HG03064 (cell line): ENCODE results near the gene CWC15.
"Not testable (repeated sequence)": the region's sequence is repeated elsewhere in the genome, so short reads cannot be mapped to it uniquely, and the experiment has no call there.

Source experiments
- ATAC-seq: cut with Tn5 transposase; IDR thresholded peaks from one replicate; pipeline ENCODE4 v1.9.1; 2021; ENCODE audit warnings: low read depth; ENCODE audit not compliant: unreplicated experiment

The CWC15 gene

DNA sequence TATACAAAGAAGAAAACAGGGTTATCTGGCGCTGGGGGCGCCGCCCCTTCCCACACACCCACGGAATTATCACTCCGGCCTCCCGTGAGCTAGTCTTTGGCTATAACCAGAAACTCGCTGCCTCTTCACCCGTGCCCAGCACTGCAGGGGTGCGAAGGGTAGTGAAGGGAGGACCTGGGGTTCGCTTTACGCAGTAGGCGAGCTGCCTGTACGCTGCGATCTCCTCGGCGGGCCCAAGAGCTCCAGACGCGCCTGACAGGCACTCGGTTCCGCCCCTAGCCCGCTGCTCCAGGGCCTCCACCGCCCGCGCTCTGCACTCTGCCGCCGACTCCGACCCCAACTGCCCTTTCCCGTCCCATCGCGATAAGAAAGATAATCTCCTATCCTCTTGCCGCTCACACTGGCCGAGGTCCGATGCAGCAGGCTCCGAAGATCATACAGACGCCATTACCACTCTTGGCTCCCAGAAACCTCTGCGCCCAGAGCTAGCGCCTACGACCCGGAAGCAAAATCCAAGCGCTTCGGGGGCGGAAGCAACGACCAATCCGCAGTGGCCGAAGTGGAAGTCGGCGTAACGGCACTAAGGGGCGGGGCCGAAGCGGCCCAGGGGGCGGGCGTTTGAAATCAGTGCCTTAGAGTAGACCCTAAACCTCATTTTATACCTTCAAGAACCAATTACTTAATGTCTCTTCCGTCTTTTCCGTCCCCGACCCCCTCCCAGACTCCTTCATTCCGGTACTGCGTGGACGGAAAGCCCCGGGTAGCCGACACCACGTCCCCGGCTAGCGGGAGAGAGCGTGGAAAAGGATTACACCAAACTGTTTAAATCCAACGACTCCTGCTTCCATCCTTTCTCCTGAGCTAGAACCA, at the start of gene CWC15, which contains the start of gene KDM4D:
TSS of gene CWC15 (minus strand) at position 458 of the 870 bp plus-strand sequence. CDS start 1,371 bp downstream, outside the sequence.
TSS of gene KDM4D (plus strand) at position 611 of the 870 bp plus-strand sequence. CDS start 23,664 bp downstream, outside the sequence.
- peak; percentile 100 for ATAC-seq

DNA sequence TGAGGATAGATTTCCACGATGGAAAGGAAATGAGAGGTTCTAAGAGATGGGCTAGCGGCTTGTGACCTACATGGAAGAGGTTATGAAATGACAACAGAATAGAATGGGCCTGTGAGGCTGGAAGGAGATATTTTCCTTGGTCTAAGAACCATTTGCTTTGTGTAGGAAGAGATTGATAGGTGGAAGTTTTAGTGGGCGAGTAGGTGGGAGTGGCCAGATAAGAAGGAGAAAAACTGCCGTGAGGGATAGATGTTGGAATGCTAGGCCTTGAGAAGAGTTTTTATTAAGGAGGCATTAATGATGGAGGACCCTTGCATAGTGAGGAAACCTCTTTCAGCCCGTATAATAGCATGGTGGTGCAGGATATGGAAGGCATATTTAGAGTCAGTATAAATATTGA, 48.1 kb upstream of the CWC15 start:
- not testable (repeated sequence) for ATAC-seq

DNA sequence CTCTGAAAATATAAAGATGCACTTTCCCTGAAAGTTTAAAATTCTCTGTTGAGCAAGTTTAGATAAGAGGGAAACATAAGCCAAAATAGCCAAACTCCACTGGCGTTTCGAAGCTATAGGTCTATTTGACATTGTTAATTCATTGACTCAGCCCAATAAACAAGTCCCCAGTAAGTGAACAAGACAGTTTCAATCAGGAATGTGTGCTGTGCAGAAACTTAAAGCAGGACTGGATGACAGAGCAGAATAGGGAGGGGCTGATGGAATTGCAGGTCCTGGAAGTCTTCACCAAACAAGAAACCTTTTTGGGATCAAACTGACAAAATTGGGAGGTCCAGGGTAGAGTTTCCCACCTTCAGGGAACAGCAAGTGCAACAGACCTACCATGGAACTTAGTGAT, 42.8 kb upstream of the CWC15 start:
- no peak for ATAC-seq

DNA sequence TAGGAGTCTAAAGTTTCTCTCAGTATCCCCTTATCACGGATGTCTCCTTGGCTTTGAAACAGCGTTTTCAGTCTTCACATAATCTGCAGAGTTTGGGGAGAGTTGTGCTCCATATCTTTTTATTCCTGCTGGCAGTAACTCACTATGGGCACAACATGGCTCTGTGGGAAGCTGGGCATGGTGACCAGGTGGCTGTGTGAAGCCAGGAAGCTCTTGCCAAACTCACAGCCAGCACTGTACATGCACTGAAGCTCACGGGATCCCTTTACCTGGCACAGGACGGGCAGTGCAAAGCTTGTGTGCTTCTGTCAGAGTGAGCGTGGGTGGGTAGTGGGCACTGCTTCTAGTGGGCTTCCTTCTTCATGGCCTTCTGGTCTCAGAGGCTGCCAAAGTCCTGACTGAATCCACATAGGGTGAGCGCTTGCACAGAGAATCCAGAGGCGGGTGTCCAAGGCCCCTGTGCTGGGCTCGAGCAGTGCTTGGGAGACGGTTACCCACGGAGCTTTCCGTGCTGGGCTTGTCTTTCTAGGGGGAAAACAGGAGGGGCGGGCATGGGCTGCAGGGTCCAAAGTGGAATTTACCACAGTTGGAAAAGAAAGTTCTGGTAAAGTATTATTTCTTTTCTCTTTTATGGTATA, 40.9 kb upstream of the CWC15 start:
- no peak for ATAC-seq

DNA sequence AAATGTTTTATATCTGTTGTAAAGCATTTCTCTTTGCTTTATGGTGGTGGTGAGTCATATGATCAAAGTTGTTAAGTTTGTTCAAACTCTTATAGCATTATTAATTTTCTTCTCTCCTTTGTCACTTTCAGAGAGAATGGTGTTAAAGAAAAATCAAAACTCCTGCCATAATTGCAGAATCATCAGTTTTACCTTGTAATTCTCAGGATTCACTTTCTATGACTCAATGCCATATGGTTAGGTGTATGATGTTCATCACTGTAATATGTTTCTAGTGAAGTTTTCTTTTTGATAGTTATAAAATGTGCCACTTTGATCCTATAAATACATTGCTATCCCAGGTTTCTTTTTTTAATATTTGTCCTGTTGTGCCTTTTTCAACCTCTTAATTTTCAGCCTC, 38.0 kb upstream of the CWC15 start:
- ATAC-seq = no peak

DNA sequence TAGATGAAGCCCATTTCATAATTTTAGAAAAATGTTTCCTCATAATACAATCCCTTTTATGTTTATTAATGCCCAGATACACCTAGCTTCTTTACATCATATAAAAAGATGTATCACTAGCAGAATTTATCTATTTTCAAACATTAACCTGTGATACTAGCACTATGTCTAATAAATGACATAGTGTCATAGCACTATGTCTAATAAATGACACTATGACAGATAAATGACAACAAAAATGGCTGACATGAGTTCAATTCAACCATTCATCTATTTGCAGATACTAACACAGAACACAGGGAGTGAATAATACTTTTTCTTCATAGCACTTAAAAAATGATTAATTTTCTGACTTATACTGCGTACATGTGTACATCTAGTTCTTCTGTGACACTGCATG, 32.3 kb upstream of the CWC15 start:
- ATAC-seq = no peak

DNA sequence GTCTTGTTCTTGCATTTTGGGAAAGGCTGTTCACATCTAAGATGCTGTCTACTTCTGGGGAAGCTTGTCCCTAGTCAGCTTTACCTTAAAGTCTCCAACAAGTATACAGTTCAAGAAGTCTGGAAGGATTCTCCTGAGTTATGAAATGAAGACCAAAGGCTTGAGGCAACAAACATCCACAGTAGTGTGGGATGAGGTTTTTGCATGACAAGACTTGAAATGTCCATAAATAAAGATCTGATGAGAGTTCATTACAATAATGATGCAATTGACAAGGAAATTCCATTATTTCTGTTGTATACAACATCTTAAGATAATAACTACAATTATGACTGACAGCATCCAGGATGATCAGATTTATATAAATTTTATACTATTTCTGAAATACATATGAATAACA, 30.4 kb upstream of the CWC15 start:
- ATAC-seq = no peak

DNA sequence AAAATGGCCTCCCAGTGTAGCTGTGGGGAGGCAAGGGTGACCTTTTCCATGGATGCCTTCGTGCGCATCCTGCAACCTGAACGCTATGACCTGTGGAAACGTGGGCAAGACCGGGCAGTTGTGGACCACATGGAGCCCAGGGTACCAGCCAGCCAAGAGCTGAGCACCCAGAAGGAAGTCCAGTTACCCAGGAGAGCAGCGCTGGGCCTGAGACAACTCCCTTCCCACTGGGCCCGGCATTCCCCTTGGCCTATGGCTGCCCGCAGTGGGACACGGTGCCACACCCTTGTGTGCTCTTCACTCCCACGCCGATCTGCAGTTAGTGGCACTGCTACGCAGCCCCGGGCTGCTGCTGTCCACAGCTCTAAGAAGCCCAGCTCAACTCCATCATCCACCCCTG, 24.9 kb upstream of the CWC15 start:
- no peak for ATAC-seq

DNA sequence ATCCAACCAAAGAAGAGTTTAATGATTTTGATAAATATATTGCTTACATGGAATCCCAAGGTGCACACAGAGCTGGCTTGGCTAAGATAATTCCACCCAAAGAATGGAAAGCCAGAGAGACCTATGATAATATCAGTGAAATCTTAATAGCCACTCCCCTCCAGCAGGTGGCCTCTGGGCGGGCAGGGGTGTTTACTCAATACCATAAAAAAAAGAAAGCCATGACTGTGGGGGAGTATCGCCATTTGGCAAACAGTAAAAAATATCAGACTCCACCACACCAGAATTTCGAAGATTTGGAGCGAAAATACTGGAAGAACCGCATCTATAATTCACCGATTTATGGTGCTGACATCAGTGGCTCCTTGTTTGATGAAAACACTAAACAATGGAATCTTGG, 24.1 kb upstream of the CWC15 start:
- ATAC-seq = no peak

DNA sequence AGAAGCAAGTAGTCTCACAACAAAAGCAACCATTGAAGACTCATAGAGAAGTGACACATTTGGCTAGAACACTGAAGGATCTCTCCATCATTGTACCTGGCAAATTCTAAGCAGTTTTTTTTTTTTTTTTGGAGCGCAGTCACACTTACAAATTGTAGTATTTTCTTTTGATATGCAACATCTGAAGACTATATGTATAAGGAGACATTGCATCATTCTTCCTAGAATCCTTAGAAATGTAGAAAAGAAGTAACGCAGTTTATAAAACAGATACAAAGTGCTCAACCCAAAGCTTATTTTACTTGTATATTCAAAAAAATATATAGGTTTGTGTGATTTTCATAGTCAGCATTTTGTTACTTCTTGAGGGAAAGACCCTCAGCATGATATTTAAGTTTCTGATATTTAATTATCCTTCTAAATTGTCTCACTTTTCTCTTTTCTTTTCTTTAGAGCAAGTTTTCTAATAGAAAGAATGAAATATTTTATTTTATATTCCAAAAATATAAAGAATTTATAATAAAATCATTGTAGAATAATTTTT, 20.1 kb upstream of the CWC15 start:
- ATAC-seq = no peak

DNA sequence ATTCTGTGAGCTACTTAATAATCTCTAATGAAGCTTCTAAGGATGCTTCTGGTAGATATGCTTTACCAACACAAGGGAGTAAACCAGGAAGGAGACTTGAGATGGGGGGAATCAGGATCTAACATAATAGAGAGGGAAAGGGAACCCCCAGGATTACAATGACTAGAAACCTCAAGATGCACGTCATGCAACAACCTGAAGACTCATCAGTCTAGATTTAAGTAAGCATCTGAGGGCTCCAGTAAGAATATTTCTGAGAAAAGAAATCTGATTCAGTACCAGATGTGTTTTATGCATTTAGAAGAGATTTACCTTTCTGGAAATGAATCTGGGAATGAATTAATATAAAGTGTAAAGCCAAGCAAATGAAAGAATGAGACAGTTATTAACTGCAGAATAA, 15.4 kb upstream of the CWC15 start:
- ATAC-seq = no peak

DNA sequence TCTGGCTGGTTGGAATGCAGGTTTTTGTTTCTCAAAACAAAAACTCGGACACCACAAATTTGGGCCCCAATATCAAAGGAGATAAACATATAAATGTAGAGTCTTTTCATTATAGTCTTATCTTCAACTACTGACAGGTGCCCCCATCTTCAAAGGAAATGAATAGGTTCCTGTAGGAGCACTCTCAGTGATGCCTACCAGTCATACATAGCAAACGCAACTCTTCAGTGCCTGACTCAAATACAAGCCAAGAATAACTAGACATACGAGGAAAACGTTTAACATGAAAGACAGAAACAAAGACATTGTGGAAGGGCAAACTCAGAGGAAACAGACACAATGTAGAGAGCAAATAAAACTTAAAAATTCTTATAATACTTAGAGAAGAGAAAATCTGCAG, 14.0 kb upstream of the CWC15 start:
- ATAC-seq = no peak

DNA sequence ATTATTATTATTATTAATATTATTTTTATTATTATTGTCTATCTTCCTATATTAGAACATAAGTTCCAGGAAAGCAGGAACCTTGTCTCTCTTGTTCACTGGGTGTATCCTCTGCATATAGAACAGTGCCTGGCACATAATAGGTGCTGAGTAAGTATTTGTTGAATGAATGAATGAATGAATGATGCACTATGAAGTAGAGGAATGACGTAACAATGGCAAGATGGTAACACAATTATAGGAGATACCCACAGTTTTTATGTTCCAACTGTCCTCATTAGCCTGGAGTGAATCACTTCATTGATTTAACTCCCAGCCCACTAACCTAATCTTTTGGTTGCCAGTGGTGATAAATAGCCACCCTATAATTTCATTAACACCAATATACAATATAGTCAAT, 2.2 kb upstream of the CWC15 start:
- ATAC-seq = no peak

DNA sequence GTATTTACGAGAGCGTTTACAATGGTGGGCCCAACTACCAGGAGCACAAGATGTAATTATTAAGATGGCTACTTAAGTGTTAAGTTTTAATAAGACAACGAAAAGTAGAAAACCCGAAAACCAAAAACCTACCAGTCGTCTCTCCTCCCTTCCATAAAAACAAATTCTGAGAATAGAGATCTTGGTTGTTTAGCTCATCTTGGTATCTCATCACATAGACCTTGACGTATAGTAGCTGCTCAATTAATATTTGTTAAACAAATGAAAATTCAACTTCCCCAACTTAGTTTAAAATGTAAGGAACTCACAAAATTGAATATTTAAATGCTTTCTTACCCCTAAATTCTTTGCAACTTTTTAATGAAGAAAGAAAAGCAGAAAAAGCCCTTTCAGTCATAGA, 822 bp upstream of the CWC15 start:
- no peak for ATAC-seq

DNA sequence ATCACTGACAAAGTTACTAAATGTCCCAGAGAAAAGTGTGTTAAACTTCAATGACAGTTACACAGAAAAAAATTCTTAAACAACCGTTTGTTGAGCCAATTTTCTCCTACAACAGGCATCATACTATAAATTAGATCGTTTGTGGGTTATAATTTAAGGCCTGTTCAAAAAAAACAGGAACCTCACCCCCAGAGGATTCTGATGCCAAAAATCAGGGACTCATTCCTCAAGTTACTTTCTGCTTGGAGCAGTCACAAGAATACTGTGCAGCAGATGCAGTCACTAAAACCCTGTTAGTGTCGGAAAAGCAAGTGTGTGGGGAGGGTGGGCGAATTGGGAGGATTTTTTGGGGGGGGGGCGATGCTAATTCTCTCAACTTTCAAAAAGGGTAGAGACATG, 657 bp downstream of the CWC15 start:
- ATAC-seq = no peak

DNA sequence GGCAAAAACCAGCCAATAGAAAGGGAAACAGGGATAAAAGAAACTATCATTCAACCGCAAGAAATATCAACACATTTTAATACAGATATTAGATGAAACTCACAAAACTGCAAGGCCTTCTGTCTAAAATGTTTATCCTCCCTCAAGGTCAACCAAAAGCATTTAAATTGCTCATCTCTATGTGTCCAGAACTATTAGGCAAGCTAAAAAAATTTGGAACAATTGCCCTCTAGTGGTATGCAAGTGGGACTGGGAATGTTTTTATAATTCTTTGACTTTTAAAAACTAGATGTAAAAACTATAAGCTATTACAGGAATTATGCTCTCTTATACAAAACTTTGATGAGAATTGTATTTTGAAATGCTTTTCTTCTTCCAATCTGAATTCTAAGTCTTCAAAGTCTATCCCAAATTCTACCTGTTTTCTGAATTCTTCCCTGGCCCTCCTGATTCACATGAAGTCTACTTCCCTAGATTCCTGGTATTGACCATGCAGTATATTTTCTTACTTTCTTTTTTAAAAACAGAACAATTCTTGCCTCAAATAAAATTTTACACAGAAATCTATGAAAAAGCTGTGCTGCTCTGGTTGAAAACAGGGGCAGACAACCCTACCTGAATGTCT, 4.9 kb downstream of the CWC15 start:
- no peak for ATAC-seq

DNA sequence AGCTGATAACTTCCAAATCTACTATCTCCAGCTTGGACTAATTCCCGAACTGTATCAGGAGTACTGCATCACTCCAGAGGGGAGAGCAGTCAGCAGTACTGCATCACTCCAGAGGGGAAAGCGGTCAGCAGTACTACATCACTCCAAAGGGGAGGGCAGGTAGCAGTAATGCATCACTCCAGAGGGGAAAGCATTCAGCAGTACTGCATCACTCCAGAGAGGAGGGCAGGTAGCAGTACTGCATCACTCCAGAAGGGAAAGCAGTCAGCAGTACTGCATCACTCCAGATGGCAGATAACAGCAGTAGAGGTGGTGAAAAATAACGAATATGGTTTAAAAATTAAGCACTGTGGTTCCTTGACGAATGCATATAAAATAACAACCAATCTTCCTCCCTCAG, 8.4 kb downstream of the CWC15 start:
- no peak for ATAC-seq

DNA sequence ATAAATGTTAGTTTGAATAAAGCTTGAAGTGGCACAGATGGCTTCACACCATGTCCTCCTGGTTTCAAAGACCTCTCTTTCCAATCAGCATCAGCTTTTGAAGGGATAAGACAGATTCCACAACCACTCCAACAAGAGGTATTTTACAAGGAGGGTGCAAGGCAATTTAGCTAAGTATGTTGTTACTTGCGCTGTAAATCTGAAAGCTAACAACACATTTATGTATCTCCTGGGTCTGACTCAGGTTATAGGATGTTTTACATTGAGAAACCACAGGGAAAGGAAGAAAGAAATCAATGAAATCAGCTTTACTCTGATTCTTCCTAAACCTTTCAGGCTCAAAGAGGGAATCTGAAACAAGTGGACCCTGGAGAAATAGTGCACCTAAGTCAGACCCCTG, 12.1 kb downstream of the CWC15 start:
- ATAC-seq = no peak

DNA sequence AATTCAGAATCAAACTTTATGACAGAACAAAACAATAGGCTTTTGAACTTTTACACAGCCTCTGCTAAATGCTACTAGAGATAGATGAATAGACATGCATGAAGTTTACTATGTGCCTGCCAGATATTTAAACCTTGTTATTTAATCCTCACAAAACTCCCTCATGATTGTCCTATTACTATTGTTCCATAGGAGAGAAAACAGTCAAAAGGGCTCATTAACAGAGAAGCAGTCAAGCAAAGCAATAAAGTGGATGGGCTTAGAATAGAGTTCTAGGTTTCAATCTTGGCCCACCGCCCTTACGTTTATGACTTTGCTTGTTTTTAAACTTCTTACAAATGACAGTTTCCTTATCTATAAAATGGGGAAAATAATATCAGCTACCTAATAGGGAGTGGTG, 12.9 kb downstream of the CWC15 start:
- no peak for ATAC-seq

DNA sequence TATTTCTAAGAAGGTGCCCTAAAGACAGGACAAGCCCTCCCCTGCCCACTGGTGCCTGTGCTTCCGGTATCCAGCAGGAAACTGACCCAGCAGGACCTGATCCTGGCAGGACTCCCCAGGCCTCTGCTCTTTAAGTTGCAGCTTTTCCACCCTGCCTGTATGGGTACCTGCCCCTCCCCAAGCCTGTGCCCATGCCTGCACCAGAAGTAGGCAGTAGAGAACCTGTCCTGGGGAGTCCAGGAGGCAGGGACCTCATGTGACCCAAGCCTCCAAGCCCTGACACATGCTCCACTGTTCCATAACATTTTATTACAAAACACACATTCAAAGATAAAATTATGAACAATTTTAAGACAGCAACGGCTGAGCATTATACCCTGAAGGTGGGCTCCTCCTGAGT, 14.2 kb downstream of the CWC15 start:
- no peak for ATAC-seq

DNA sequence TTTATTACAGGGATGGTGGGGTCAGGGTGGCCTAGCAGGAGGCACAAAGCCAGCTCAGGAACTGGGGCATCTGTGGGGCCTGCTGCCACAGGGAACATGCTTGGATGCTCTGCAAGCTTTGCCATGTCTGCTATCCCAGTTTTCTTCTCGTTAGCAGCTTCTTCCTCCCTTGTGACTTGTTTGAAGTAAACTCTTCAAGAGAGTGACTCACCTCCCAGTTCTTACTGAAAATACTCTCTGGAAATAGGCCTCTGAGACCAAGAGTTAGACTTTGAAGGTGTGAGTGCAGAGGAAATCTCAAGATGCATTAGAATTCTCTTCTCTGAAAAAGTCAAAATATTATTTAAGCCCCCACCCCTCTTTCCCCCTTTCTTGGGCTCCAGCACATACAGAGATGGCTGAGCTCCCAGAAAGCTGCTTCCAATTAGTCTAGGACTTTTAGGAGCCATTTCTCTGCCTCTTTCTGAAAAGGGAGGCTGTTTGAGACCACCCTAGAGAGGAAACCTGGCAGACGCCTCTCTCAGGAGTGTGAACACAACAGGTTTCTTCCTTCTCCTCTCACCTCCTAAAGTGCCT, 15.1 kb downstream of the CWC15 start:
- ATAC-seq = no peak
